ENCODE results near the gene EPN2.

Gene EPN2

DNA sequence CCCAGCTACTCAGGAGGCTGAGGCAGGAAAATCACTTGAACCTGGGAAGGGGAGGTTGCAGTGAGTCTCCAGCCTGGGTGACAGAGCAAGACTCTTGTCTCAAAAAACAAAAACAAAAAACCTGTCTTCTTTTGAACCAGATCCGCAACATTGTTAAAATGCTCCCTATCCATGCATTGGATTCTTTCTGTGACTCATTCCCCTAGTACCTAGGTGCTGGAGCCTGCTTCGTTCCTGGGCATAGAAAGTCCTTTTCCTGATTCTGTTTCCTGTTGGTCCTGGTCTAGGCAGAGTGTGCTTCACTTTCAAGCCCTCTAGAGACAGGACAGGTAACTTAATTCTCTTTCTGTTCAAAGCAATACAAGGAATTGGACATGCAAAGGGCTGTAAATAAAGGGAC, 5.2 kb downstream of the EPN2 start:
- no peak for DNase-seq

DNA sequence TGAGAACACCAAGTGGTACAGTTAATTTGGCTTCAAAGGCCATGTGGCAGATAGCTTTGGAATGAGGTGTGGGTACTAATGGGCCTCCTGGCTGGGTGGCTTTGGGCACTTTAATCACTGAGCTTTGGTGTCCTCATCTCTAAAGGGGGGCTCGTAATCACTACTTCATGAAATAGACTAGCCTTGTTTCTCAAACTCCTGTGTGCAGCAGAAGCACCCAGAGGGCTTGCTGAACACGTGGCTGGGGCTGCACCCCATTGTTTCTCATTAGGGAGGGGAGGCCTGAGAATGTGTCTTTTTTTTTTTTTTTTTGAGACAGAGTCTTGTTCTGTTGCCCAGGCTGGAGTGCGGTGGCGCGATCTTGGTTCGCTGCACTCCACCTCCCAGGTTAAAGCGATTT, 5.8 kb downstream of the EPN2 start:
- no peak for DNase-seq

DNA sequence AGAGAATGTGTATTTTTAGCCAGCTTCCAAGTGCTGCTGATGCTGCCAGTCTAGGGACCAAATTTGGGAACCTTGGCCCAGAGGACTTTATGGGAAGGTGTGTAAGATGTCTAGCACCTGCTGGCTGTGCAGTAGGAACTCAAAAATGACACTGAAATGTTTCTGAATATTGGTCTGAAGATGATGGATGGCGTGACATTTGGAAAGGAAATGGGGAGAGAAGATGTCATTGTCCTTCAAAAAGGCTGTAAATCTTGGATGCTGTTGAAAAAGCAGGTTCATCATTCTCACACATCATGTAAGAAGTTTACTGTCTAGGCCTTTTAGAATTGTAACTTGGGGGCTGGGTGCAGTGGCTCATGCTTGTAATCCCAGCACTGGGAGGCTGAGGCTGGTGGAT, 6.7 kb downstream of the EPN2 start:
- DNase-seq, result no peak

DNA sequence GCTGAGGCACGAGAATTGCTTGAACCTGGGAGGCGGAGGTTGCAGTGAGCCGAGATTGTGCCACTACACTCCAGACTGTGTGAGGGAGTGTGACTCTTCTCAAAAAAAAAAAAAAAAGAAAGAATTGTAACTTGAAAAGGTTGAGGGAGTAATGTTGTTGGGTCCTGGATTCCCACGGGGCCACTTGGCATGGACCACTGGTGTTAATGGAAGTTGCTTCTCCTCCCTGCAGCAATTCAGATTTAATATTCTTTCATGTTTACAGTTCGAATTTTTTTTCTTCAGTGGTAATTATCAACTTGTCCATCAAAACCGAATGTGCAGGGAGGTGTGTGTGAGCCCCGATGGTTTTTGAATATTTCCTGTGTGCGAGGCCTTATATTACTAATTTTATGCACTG, 7.2 kb downstream of the EPN2 start:
- no peak for DNase-seq

DNA sequence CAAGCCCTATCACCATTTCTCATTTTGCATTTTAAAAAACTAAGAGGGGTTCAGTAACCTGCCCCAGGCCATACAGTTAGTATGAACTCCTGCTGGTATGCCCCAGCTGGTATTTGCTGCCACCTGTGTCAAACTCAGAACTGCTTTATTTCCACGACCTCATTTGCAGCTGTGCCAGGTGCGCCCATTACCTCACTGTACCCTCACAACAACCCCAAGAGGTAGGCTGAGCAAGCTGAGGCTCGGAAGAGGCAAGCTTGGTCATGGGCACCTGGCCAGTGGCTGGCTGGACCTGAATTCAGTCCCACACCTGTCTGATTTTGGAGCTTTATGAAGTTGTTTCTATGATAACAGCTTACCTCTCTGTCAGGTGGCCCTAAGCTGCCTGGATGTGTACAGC, 7.6 kb downstream of the EPN2 start:
- DNase-seq, result no peak

DNA sequence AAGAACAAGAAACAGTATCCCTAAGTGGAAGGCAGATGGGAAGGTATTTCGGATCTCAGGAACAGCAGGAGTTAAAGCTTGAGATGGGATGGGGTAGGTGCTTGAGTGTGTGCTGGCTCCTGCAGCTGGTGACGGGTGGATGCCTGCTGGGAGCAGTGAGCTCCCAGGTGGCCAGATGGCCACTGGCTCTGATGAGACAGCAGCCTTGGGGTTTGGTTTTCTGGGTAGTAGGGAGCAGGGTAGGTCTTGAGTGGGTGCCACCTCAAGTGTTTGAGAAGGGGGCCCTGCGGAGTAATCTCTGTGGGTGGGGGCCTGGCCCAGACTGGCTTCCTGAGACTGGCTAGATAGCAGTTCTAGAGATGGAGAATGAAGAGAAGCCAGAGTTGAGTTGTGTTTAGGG, 10.3 kb downstream of the EPN2 start:
- DNase-seq, result no peak

DNA sequence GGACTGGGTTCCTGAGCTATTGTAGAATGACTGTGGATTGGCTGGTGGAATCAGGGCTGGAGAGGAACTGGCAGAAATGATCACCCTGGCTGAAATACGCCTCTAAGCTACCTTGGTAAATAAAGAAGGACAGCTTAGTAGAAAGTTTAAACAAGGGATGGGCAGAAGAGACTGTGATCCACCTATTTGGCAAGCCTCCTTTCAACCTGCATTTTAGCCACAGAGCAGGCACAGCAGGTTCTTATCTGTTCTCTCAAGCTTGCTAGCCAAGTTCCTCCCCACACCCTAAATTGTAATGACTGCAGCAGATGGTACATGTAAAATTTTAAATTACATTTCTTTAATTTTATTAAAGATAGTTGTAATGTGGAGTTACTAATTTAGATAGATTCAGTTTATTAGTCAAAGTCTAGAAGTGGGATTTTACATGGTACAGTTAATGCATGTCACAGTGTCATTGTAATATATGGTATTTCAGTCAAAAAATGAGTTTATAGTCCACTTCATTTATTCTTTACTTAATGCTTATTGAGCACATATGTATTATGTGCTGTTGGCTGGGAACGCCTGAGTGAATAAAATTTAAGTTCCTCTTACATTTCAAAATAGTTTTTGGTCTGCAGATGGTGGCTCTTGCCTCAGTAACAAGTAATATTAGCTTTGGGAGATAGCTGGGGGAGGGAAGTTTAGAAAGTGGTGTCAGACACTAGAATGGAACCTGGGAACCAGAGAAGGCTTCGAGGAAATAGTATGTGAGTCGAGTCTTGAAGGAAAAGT, 11.2 kb downstream of the EPN2 start:
- DNase-seq, result no peak

DNA sequence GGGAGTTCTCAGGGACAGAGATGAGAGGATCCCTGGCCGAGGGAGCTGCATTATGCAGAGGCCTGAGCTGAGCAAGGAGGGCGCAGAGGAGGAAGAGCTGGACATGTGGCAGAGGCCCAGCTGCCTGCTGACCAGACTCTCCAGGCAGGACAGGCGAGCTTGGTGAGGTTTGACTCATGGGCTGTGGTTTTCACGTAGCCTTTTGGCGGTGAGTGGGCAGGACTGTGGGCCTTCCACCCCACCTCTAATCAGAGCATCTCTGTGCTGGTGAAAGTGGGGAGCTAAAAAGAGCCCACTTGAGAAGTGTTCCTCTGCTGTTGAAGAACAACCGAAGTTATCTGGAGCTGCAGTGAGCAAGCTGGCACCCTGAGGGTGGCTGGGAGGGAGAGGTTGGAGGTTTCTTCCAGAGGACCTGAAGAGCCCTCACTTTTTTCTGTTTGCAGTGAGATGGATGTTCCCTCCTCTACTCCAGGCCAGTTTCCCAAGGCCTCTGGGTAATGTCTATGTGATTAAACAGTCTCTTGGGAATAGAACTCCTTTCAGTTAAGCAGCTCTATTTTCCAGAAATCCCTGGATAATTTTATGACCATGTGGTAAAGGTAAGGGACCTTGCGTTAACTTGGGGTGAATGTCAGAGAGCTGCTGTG, 11.9 kb downstream of the EPN2 start:
- DNase-seq, result peak; percentile 56

DNA sequence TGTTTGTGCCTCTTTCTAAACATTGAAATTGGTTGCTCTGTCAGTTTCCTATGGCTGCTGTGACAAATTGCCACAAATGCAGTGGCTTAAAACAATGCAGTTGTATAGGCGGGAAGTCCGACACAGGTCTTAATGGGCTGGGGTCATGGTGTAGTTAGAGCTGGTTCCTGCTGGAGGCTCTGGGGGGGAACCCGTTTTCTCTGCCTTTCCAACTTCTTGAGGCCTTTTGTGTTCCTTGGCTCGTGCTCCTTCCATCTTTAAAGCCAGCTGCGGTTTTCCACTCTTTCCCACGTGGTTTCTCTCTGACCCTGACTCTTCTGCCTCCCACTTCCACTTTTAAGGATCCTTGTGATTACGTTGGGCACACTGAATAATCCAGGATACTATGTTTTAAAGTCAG, 12.5 kb downstream of the EPN2 start:
- DNase-seq, result no peak

DNA sequence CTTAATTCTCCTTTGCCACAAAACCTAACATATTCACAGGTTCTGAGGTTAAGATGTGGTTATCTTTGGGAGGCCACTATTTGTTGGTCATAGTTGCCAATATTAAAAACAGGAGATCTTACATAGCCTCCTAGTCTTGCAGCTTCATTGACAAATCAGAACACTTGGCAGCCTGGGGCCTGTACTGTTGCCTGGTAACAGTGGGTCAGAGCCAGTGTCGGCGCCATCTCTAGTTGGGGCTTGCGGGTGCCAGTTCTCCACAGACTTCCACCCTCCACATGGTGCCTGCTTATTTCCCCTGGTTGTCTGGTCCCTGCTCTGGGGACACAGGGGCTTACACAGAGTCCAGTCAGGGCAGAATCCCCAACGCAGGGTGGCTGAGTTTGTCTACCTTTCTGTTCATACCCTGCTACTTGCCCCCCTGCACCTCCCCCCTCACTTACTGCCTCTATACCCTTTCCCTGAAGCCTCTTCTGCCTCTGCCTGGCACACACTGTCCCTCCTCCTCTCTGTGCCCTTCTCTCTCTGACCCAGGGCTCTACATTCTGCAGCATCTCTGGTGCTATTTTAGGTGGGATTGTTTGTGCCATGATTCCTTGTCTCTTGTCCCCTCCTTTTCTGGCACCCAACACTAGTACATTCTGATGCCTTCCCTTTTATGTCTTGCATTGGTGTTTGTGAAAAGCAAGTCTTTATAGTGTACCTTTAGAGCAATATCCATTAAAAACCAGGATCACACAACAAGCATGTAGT, 13.4 kb downstream of the EPN2 start:
- peak; percentile 84 for DNase-seq

DNA sequence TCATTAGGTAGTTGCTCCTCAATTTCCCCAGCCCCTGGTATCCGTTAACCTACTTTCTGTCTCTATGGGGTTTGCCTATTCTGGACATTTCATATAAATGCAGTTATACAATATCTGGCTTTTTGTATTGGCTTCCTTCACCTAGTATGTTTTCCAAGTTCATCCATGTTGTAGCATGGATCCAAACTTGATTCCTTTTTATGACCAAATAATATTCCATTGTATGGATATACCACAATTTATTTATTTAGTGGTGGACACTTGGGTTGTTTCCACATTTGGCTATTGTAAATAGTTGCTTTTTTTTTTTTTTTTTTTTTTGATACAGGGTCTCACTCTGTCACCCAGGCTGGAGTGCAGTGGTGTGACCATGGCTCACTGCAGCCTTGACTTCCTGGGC, 15.9 kb downstream of the EPN2 start:
- no peak for DNase-seq

DNA sequence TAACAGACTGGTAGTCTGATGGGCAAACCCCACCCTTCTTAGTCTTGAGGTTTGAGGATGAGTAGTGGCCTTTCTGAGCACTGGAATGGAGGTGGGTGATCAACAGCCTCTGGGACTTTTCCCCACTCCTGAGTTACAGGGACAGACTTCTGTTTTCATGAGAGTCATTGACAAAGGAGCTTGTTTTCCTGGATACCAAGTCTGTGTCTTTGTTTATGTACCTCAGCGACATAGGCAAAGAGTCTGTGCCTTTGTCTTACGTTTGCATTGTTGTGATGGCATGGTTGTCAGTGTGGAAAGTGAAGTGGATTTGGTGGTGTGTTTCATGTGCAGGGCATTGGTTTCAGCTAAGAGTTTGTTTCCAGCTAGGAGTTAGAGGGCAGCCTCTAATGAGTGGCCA, 17.5 kb downstream of the EPN2 start:
- DNase-seq, result no peak

DNA sequence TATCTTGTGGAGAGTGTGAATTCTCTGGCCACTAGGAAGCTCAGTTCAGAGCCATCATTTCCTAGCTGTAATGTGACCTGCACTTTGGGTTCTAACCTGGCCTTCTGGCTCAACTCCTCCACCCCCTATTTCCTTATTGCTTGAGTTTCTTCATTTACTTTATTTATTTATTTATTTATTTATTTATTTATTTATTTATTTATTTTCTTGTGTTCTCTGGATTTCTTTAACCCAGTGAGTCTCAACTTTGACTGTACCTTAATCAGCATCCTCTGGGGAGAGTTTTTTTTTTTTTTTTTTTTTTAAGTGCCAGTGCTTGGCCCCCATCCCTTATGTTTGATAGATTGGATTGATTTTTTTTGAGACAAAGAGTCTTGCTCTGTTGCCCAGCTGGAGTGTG, 18.1 kb downstream of the EPN2 start:
- DNase-seq, result no peak

DNA sequence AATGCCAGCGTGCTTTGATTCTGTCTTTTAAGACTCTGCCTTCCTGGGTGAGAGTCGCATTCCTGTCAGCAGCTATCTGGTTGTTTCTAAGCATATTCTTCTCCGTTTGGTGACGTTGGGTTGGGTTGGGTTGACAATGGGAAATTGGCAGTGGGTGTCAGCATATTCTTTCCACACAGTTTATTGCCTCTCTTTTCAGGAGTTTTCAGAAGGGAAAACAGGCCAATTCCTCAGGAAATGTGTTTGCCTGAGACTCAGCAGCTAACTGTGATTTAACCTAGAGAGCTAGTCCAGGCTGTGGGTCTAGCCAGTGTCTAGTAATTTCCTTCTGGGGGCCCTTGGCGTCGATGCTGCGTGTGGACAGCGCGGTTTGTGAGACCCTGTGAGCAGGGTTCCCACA, 21.2 kb downstream of the EPN2 start:
- no peak for DNase-seq

DNA sequence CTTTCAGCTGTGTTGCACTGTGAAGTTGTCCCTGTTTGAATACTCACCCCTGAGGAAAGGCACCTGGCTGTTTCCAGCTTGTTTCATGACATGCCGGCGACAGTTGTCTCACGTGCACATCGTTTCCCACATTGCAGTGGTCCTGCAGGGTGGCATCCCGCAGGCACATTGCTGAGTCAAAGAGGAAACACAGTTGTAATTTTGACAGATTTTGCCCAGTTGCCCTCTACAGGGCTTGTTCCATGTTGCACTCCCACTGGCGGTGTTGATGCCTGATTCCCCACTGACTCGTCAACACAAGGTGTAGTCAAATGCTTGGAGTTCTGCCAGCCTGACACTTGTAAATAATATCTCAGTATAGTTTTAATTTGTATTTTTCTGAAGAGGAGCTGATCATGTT, 23.8 kb downstream of the EPN2 start:
- no peak for DNase-seq

DNA sequence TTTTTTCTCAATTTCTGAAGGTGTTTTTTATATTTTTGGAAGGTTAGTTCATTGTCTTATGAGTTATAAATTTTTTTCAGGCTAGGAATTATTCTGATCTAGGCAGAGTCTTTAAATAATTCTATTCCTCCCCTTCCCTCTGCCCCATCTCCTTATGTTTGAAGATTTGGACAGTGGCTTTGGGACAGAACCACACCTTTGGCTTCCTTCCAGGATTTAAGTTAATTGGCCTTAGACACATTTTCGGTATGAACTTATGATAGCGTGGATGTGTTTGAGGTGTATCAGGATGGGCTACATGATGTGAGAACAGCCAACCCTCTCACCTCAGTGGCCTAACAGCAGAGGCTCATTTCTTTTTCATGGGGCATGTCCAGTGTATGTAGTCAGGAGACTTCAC, 24.3 kb downstream of the EPN2 start:
- DNase-seq, result no peak

DNA sequence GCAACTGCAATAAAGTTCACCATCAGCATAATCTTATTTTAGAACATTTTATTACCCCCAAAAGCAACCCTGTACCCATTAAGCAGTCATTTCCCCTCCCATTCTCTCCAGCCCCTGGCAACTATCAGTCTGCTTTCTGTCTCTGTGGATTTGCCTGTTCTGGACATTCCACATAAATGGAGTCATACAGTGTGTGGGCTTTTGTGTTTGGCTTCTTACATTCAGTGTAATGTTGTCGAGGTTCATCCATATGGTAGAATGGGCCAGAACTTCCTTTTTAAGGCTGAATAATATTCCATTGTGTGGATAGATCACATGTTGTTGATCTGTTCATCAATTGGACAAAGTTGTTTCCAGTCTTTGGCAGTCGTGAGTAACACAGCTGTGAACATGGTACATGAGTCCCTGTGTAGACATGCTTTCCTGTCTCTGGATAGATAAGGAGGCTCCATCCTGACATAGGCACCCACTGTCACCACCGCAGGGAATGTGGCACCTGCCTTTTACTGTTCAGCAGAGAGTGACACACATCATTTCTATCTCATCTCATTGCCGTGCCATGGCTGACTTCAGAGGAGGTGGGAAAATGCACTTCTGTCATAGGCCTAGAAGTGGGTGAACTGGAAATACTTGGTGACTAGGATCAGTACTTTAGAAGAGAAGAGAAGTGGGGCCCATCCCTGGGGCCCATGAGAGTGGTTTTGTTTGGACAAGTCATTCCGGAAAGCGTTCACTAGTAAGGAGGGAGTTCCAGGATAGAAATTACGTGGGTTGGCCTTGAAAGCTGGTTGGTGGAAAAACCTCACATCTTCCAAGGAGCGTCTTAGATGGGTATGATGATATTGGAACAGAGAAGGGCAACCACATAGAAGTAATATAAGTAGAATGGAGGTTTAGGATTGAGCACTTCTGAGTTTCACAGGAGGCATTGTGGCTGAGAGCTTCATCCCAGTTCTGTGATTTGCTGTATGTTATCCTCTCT, 25.8 kb downstream of the EPN2 start:
- no peak for DNase-seq

DNA sequence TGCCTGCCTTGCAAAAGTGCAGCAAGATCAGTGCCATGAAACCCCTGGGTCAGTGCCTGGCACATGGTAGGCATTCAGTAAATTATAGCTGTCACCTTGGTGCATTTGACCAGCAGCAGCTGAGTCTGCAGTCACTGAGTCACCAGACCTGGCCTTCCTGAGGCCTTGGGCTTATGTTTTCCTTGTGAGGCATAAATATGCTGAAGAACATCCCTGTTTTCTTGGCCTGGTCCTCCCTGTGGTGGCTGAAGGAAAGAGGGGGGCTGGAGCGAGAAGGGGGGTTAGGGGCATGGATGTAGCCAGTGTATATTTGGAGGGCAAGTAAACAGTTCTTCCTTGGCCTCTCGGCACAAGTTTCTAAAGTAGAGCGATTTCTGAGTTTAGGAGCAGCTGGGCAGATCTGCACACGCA, 26.5 kb downstream of the EPN2 start:
- DNase-seq, result no peak

DNA sequence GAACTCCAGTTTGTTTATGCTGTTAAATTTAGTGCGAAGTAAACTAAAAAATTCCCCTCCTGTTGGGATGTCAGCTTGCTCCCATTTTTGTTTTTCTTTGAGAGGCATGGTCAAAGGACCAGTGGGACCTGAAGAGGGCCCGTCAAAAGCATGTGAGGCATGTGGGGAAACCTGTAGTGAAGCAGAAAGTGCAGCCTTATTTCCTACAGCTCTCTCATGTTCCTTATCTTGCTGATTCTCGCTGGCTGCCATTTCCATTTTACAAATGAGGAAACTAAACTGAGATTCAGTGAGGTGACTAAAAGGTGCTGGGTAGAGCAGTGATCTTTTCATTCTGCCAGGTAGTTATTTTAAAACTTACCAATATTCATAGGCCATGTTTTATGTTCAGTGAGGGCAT, 27.1 kb downstream of the EPN2 start:
- DNase-seq, result no peak

DNA sequence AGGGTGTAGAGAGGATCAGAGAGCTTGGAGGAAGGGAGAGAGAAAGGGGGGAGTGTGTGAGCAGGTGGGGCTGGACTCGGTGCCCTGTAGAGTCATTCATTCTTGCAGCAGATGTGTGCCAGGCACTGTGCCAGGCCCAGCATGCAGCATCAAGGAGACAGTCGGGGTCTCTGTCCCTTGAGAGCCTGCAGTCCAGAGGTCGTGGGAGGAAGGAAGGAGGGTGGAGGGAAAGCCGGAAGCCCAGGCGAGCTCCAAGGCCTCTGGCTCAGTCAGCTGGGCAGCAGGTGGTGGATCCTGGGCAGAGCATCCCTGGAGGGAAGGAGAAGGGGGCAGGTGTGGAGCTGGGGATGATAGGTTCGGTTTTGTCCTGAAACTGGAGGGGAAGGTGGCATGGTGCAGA, 27.5 kb downstream of the EPN2 start:
- peak; percentile 44 for DNase-seq

DNA sequence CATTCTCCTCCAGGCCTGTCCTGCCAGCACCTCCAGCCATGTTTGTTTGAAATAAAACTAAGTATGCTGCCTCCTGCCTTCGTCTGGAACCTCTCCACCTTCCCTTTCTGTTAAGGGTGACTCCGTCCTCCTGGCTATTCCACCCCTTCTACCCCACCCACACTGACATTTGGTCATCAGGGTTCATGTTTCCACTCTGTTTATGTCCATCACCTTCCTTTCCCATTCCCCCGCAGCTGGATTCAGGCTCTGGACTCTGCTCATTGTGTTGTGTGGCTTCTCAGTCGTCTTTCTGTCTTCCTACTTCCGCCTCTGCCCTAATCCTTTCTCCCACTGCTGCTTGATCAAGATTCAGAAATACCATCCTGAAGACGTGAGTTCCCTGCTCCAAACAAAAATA, 28.6 kb downstream of the EPN2 start:
- no peak for DNase-seq

DNA sequence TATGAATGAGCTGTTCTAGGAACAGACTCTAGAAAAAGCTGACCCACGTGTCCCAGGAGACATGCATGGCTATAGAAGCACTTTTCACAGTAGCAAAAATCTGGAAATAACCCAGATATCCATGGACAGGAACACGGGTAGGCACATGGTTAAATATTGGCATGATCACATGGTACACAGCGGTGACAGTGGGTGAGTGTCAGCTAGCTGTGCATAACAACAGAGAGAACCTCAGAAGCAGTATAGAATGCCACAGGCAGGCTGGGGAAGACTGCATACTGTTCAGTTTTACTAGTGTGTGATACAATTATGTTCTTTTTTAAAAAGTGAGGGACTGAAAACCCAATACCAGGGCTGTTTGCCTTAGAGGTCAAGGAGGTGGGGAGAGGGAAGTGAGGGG, 31.4 kb downstream of the EPN2 start:
- DNase-seq, result no peak

DNA sequence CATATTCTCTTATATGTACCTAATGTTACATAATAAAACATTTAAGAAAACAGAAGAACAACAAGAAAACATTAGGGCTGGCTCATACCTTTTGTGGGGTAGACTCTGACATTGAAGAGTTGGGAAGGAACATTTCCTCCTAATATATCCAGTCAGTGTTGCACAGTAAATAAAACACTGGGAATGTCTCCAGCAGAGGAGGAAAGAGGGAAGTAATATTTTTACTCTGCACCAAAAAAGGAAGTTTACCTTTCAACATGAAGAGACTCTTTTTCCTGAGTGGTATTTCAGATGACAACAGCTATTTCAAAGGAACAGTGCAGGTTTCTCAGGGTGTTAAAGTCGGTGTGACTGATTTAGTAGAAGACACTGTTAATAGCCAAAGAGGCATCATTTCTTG, 31.9 kb downstream of the EPN2 start:
- DNase-seq, result no peak
